ENCODE measurements around the gene TBX21. TPM values are rescaled to one million over a fixed set of nuclear protein-coding genes. Genes with fewer than 3 reads are reported as not detected.
"Not testable (repeated sequence)": the region's sequence is repeated elsewhere in the genome, so short reads cannot be mapped to it uniquely, and the experiment has no call there.

Gene TBX21
- total and polyA plus RNA-seq, 8 donors: 0.25 to 2.8 (median 0.46) TPM; not detected in 1

GRCh38 chr17:47738178-47738577, 5.1 kb downstream of the TBX21 start:
- no peaks in the 10 kb centered on the region for H3K36me3 ChIP-seq
- peaks cover 2 to 9% of the 10 kb centered on the region in 2 donors for H3K4me1 ChIP-seq
- DNase-seq: no peak
- intact Hi-C loops (cut with DNase I): no loop called here
- no peaks in the 10 kb centered on the region for H3K9me3 ChIP-seq
- no peak overlapping the region for H3K27ac ChIP-seq
- ATAC-seq: no peak
- no peak overlapping the region for H3K4me3 ChIP-seq
- no peak for TF ChIP-seq CTCF (IDR thresholded peaks at IDR 0.05)
- peaks cover 14 to 62% of the 10 kb centered on the region in 2 donors for H3K27me3 ChIP-seq

GRCh38 chr17:47739150-47739549, 6.1 kb downstream of the TBX21 start:
- H3K9me3 ChIP-seq: no peaks in the 10 kb centered on the region
- no peaks in the 10 kb centered on the region for H3K4me1 ChIP-seq
- H3K27ac ChIP-seq: no peak overlapping the region
- intact Hi-C loops (cut with DNase I): no loop called here
- TF ChIP-seq CTCF (IDR thresholded peaks at IDR 0.05): no peak
- DNase-seq: no peak
- H3K4me3 ChIP-seq: no peak overlapping the region
- H3K27me3 ChIP-seq: peaks cover 4 to 62% of the 10 kb centered on the region in 2 donors
- H3K36me3 ChIP-seq: no peaks in the 10 kb centered on the region
- ATAC-seq: no peak

- ATAC-seq; H3K4me1 ChIP-seq; DNase-seq; H3K36me3 ChIP-seq; intact Hi-C loops (cut with DNase I); H3K27ac ChIP-seq; H3K4me3 ChIP-seq; H3K9me3 ChIP-seq: not testable (repeated sequence)
- peaks cover 2 to 63% of the 10 kb centered on the region in 2 donors for H3K27me3 ChIP-seq
Observed at GRCh38 chr17:47739945-47740344, 6.9 kb downstream of the TBX21 start.

GRCh38 chr17:47741109-47741792, 8.2 kb downstream of the TBX21 start:
- no peak for ATAC-seq
- H3K9me3 ChIP-seq: no peaks in the 10 kb centered on the region
- H3K4me1 ChIP-seq: no peaks in the 10 kb centered on the region
- DNase-seq: no peak
- peaks cover 11 to 62% of the 10 kb centered on the region in 2 donors for H3K27me3 ChIP-seq
- no peak for TF ChIP-seq CTCF (IDR thresholded peaks at IDR 0.05)
- H3K27ac ChIP-seq: no peak overlapping the region
- H3K4me3 ChIP-seq: no peak overlapping the region
- intact Hi-C loops (cut with DNase I): no loop called here
- no peaks in the 10 kb centered on the region for H3K36me3 ChIP-seq

GRCh38 chr17:47741793-47742145, 8.7 kb downstream of the TBX21 start:
- no peak for ATAC-seq
- no peak for DNase-seq
- Histone ChIP-seq H3K4me3 (no peak overlapping the region), H3K27me3 (peaks cover 11 to 60% of the 10 kb centered on the region in 2 donors), H3K9me3 (no peaks in the 10 kb centered on the region), H3K27ac (no peak overlapping the region), H3K4me1 (no peaks in the 10 kb centered on the region), H3K36me3 (no peaks in the 10 kb centered on the region)
- no peak for TF ChIP-seq CTCF (IDR thresholded peaks at IDR 0.05)
- intact Hi-C loops (cut with DNase I): no loop called here

Measured in left lung (tissue), 10 donors.